ENCODE results near the gene PRAMEF27. TPM values are rescaled to one million over a fixed set of nuclear protein-coding genes. Genes with fewer than 3 reads are reported as not detected.
"Not testable (repeated sequence)": the region's sequence is repeated elsewhere in the genome, so short reads cannot be mapped to it uniquely, and the experiment has no call there.

PRAMEF27 gene
- not detected in 2 replicates for total RNA-seq (2021; fragmentation: NEBNext Ultra II Directional; extraction: Animal tissue kit (Norgen Biotek cat#: 25700))
- not detected in 2 replicates for polyA plus RNA-seq (2011; rRNA removed)
- not detected for polyA plus RNA-seq (2011; cell fraction: cytosol; rRNA removed)
- polyA plus RNA-seq (2011; cell fraction: nucleus; rRNA removed) = not detected
- polyA plus RNA-seq (2012, experiment 1 of 2) = not detected in 4 replicates
- not detected for polyA plus RNA-seq (2012, experiment 2 of 2)
- not detected for polyA plus RNA-seq (2013, experiment 1 of 2)
- polyA plus RNA-seq (2013, experiment 2 of 2) = not detected
- polyA minus RNA-seq (2011; rRNA and poly(A)+ RNA removed) = not detected in 2 replicates
- polyA minus RNA-seq (2011; cell fraction: cytosol; rRNA and poly(A)+ RNA removed) = not detected
- not detected for polyA minus RNA-seq (2011; cell fraction: nucleus; rRNA and poly(A)+ RNA removed)
- long read RNA-seq, experiment 1 = 0 reads
- long read RNA-seq, experiment 2 = 0 reads

DNA sequence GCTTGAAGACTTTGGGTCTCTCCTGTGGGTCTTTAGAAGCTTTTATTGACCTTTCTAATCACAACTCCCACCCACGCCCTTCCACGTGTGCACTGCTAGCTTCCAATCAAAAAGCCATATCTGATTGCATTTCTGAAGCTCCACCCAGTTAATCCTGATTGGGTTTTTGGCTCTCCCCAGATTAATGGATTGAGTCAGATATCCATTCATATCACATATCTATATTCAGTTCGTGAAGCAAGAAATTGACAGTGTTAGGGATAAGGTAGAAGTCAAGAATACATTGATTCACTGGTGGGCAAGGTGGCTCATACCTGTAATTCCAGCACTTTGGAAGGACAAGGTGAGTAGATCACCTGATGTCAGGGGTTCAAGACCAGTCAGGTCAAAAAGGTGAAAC lies at the start of gene PRAMEF27:
TSS of gene PRAMEF27 (minus strand) at position 101 of the 400 bp plus-strand sequence. CDS start 2,916 bp downstream, outside the sequence.
- H3K56ac ChIP-seq (replicated peaks; ENCODE audit: insufficient read length, low read depth, low read length); H2AK5ac ChIP-seq (ENCODE audit: low read depth, low read length); H3K27me3 ChIP-seq (replicated peaks in 1 of 4; ENCODE audit: control insufficient read depth in 3 of 4, extremely low read depth in 1 of 4, insufficient read depth in 3 of 4, low read length in 3 of 4); H2BK12ac ChIP-seq (ENCODE audit: low read depth, low read length); H3K4ac ChIP-seq (replicated peaks; ENCODE audit: insufficient read length, low read depth, low read length); DNase-seq (ENCODE audit: low read depth in 1 of 2, low spot score in 2 of 2); H2BK20ac ChIP-seq (ENCODE audit: low read length); H4K8ac ChIP-seq (ENCODE audit: extremely low read depth, insufficient read depth, low read length); POLR2A ChIA-PET (ENCODE audit: partially characterized antibody); FAIRE-seq; H3K14ac ChIP-seq (ENCODE audit: insufficient read length); H3K9me3 ChIP-seq (ENCODE audit: insufficient read depth in 2 of 2, low read depth in 1 of 2, low read length in 1 of 2); H4K20me1 ChIP-seq (replicated peaks in 1 of 2; ENCODE audit: control insufficient read depth in 1 of 2, insufficient read depth in 2 of 2, low read length in 2 of 2); H3K4me2 ChIP-seq (ENCODE audit: insufficient read depth in 1 of 2, low read depth in 2 of 2, low read length in 2 of 2); H3K79me1 ChIP-seq (ENCODE audit: low read depth, low read length); H2BK15ac ChIP-seq (ENCODE audit: low read length); H3K9ac ChIP-seq (replicated peaks in 1 of 4; ENCODE audit: extremely low read depth in 1 of 4, low read depth in 3 of 4, low read length in 3 of 4); H3K4me3 ChIP-seq (ENCODE audit: extremely low read depth in 1 of 4, insufficient read depth in 2 of 4, low read depth in 3 of 4, low read length in 4 of 4); H3K4me1 ChIP-seq (replicated peaks in 1 of 4; ENCODE audit: control insufficient read depth in 3 of 4, insufficient read depth in 4 of 4, low read length in 3 of 4); H4K5ac ChIP-seq (ENCODE audit: insufficient read length, low read depth, low read length); H2BK120ac ChIP-seq (replicated peaks; ENCODE audit: low read depth, low read length); H2AFZ ChIP-seq (ENCODE audit: low read length); H2BK5ac ChIP-seq (ENCODE audit: low read depth, low read length); H3K18ac ChIP-seq (ENCODE audit: extremely low read depth, low read length); H3K79me2 ChIP-seq (ENCODE audit: control insufficient read depth in 1 of 2, insufficient read depth in 2 of 2, low read length in 2 of 2); H3K27ac ChIP-seq (ENCODE audit: low read depth, low read length); H3K23ac ChIP-seq (ENCODE audit: insufficient read length); H3K23me2 ChIP-seq (ENCODE audit: low read depth, low read length); CTCF ChIA-PET (ENCODE audit: partially characterized antibody); H4K91ac ChIP-seq (replicated peaks; ENCODE audit: insufficient read length, low read length); H3K36me3 ChIP-seq (ENCODE audit: control insufficient read depth in 2 of 4, insufficient read depth in 4 of 4, low read length in 3 of 4): not testable (repeated sequence)
- WGBS, 2 experiments (ENCODE audit: extremely low coverage in 1 of 2, insufficient coverage in 1 of 2, insufficient read length in 1 of 2, insufficient replicate concordance in 2 of 2, low coverage in 1 of 2, low lambda C conversion rate in 2 of 2, missing lambda C conversion rate in 1 of 2) = 66% methylated on average over 3 of the region's 3 CpGs; no CpG with 5 or more reads in 1 of the 2 experiments

DNA sequence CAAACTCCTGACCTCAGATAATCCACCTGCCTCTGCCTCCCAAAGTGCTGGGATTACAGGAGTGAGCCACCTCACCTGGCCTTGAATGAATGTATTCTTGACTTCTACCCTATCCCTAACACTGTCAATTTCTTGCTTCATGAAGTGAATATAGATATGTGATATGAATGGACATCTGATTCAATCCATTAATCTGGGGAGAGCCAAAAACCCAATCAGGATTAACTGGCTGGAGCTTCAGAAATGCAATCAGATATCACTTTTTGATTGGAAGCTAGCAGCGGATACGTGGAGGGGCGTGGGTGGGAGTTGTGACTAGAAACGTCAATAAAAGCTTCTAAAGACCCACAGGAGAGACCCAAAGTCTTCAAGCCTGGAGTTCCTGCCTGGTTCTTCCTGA lies 14.1 kb upstream of the PRAMEF27 start, which contains the start of gene PRAMEF25:
TSS of gene PRAMEF25 (plus strand) at position 301 of the 400 bp plus-strand sequence. CDS start 2,920 bp downstream, outside the sequence.
- H2AK5ac ChIP-seq (ENCODE audit: low read depth, low read length); POLR2A ChIA-PET (ENCODE audit: partially characterized antibody); H3K23ac ChIP-seq (ENCODE audit: insufficient read length); CTCF ChIA-PET (ENCODE audit: partially characterized antibody); H4K8ac ChIP-seq (ENCODE audit: extremely low read depth, insufficient read depth, low read length); H4K20me1 ChIP-seq (replicated peaks in 1 of 2; ENCODE audit: control insufficient read depth in 1 of 2, insufficient read depth in 2 of 2, low read length in 2 of 2); H3K23me2 ChIP-seq (ENCODE audit: low read depth, low read length); H3K4me2 ChIP-seq (ENCODE audit: insufficient read depth in 1 of 2, low read depth in 2 of 2, low read length in 2 of 2); H2BK20ac ChIP-seq (ENCODE audit: low read length); H3K9me3 ChIP-seq (ENCODE audit: insufficient read depth in 2 of 2, low read depth in 1 of 2, low read length in 1 of 2); H2BK15ac ChIP-seq (ENCODE audit: low read length); H3K56ac ChIP-seq (replicated peaks; ENCODE audit: insufficient read length, low read depth, low read length); H3K4me1 ChIP-seq (replicated peaks in 1 of 4; ENCODE audit: control insufficient read depth in 3 of 4, insufficient read depth in 4 of 4, low read length in 3 of 4); H3K18ac ChIP-seq (ENCODE audit: extremely low read depth, low read length); H4K91ac ChIP-seq (replicated peaks; ENCODE audit: insufficient read length, low read length); H3K79me2 ChIP-seq (ENCODE audit: control insufficient read depth in 1 of 2, insufficient read depth in 2 of 2, low read length in 2 of 2); H3K27me3 ChIP-seq (replicated peaks in 1 of 4; ENCODE audit: control insufficient read depth in 3 of 4, extremely low read depth in 1 of 4, insufficient read depth in 3 of 4, low read length in 3 of 4); H3K9ac ChIP-seq (replicated peaks in 1 of 4; ENCODE audit: extremely low read depth in 1 of 4, low read depth in 3 of 4, low read length in 3 of 4); H3K4ac ChIP-seq (replicated peaks; ENCODE audit: insufficient read length, low read depth, low read length); DNase-seq (ENCODE audit: low read depth in 1 of 2, low spot score in 2 of 2); H3K79me1 ChIP-seq (ENCODE audit: low read depth, low read length); H2BK12ac ChIP-seq (ENCODE audit: low read depth, low read length); H3K14ac ChIP-seq (ENCODE audit: insufficient read length); H3K36me3 ChIP-seq (ENCODE audit: control insufficient read depth in 2 of 4, insufficient read depth in 4 of 4, low read length in 3 of 4); H2BK120ac ChIP-seq (replicated peaks; ENCODE audit: low read depth, low read length); FAIRE-seq; H4K5ac ChIP-seq (ENCODE audit: insufficient read length, low read depth, low read length); H2AFZ ChIP-seq (ENCODE audit: low read length); H3K4me3 ChIP-seq (ENCODE audit: extremely low read depth in 1 of 4, insufficient read depth in 2 of 4, low read depth in 3 of 4, low read length in 4 of 4); H2BK5ac ChIP-seq (ENCODE audit: low read depth, low read length); H3K27ac ChIP-seq (ENCODE audit: low read depth, low read length): not testable (repeated sequence)
- WGBS, 2 experiments (ENCODE audit: extremely low coverage in 1 of 2, insufficient coverage in 1 of 2, insufficient read length in 1 of 2, insufficient replicate concordance in 2 of 2, low coverage in 1 of 2, low lambda C conversion rate in 2 of 2, missing lambda C conversion rate in 1 of 2) = no CpG with 5 or more reads among the region's 4 CpGs
